Vagina (tissue), 2 donors: ENCODE results near the gene AKAP11. TPM values are rescaled to one million over a fixed set of nuclear protein-coding genes. Genes with fewer than 3 reads are reported as not detected.
"Not testable (repeated sequence)": the region's sequence is repeated elsewhere in the genome, so short reads cannot be mapped to it uniquely, and the experiment has no call there.

Source experiments
- DNase-seq, 2 donors: peaks; one replicate each; pipeline ENCODE4 v3.0.0-alpha.2; 2017; ENCODE audit errors: extremely low spot score in 2 of 2
- H3K27ac ChIP-seq: fragments of 200-600 bp; sonication (generic); one replicate; pipeline ENCODE4 v1.5.1; 2019
- H3K27me3 ChIP-seq: fragments of 200-600 bp; sonication (generic); one replicate; pipeline ENCODE4 v1.5.1; 2019
- H3K36me3 ChIP-seq, 2 donors: fragments of 200-600 bp; sonication (generic); one replicate each; pipeline ENCODE4 v1.5.1; 2017 to 2019
- H3K4me1 ChIP-seq: fragments of 200-600 bp; sonication (generic); one replicate; pipeline ENCODE4 v1.5.1; 2019
- H3K4me3 ChIP-seq, 2 donors: fragments of 200-600 bp; sonication (generic); 1 replicate in 1 of 2; 2 replicates in 1 of 2; pipeline ENCODE4 v1.5.1; 2016 to 2019
- H3K9me3 ChIP-seq: fragments of 200-600 bp; sonication (generic); one replicate; pipeline ENCODE4 v1.5.1; 2019
- CTCF ChIP-seq, 3 experiments: fragments of 450-650 bp in 2 of 3; fragments of 200-600 bp in 1 of 3; sonication (generic) in 1 of 3; IDR thresholded peaks; one replicate each; pipeline ENCODE4 v1.5.1; 2017 to 2019; ENCODE audit warnings: antibody characterized with exemption in 3 of 3, mild to moderate bottlenecking in 2 of 3, moderate library complexity in 2 of 3
- POLR2A ChIP-seq, 2 donors: fragments of 450-650 bp; IDR thresholded peaks; one replicate each; pipeline ENCODE4 v1.6.1; 2017; ENCODE audit warnings: antibody characterized with exemption in 2 of 2, mild to moderate bottlenecking in 2 of 2, moderate library complexity in 2 of 2
- POLR2AphosphoS5 ChIP-seq, 2 donors: sonication (generic); formaldehyde crosslinking; IDR thresholded peaks; one replicate each; pipeline ENCODE4 v1.9.0; 2017; ENCODE audit warnings: antibody characterized with exemption in 2 of 2, mild to moderate bottlenecking in 2 of 2, low read depth in 1 of 2; ENCODE audit not compliant: insufficient read depth in 1 of 2
- intact Hi-C: fragments of 100-400 bp; cut with DNase I; formaldehyde crosslinking; loops from one replicate; pipeline ENCODE4 v1.15.1; 2023
- total RNA-seq: library from RNA; depleted of rRNA; stranded (reverse); fragments of >200 nt; gene quantifications from one replicate; pipeline ENCODE4 v1.2.3, GENCODE V29; 2016

AKAP11 gene, protein sequence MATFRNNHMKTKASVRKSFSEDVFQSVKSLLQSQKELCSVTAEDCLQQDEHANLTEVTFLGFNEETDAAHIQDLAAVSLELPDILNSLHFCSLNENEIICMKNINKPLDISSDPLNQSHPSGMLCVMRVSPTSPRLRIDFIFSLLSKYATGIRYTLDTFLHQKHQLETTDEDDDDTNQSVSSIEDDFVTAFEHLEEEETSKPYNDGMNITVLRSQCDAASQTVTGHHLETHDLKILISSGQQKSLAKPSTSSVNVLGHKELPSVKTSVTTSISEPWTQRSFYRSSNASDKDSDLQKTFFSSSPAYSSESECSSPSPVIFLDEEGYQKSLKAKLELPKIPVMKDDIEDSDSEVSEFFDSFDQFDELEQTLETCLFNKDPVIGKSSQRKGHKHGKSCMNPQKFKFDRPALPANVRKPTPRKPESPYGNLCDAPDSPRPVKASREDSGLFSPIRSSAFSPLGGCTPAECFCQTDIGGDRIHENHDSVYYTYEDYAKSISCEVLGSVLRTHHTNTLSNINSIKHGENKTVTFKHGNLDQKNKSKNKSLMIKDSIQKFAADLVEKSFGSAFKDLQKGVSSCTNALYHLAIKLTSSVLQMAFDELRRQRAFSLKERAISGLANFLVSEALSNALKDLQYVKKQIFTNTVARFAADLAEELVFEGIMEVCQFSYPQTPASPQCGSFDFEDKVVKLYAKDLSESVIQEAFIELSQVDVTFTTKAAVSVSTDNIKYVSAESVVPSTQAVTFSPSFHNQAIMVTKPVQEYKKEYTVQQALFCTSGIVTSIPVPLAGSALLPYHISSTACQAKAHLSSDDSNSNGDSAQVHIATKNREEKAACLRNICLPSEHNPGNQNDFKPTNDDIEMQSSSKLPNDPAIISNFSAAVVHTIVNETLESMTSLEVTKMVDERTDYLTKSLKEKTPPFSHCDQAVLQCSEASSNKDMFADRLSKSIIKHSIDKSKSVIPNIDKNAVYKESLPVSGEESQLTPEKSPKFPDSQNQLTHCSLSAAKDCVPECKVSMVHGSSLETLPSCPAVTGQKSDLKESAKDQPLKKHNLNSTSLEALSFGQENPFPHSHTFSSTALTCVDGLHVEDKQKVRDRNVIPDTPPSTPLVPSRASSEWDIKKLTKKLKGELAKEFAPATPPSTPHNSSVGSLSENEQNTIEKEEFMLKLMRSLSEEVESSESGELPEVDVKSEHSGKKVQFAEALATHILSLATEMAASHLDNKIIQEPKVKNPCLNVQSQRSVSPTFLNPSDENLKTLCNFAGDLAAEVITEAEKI (N-terminal part only)
- 25.0 TPM for total RNA-seq

DNA sequence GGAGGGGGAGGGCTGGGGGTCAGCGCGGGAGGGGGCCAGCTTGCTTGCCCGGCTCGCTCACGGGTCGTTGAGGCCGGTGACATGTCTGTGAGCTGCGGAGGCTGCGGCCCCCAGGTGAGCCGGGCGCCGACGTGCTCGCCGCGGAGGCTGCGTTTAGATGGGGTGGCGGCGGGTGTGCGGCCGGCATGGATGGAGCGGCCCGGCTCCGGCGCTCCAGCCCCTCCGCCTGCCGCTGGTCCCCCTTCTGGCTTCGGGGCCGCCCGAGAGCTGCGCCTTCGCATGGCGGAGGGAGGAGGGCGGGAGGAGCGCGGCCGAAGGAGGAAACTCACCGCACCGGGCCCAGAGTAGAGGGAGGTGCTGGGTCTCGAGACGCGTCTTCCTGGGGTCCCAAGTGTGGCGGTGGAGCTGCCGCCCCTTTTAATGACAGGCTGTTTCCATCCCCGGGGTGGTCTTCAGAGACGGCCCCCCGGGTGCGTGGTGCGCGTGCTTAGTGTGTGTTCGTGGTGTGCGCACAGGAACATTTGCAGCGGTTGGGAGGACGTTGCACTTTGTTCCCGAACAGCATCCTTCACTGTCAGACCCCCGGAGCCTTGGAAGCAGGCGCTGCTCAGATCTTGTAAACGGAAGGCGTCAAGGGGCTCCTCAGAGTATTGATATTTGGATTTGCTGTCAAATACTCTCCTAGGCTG is at the start of gene AKAP11:
Gene AKAP11 (plus strand): TSS at position 38 of the 689 bp plus-strand sequence. CDS start 14,197 bp downstream, outside the sequence.
- TF ChIP-seq POLR2A (IDR thresholded peaks at IDR 0.05) (peak in 1 of 2 donors; percentile 29), POLR2AphosphoS5 (IDR thresholded peaks at IDR 0.05; ENCODE audit: insufficient read depth in 1 of 2, low read depth in 1 of 2) (no peak)
- H3K27me3 ChIP-seq: no peaks in the 10 kb centered on the region

GRCh38 chr13:42223681-42224080 is 48.3 kb upstream of the AKAP11 start:
- Histone ChIP-seq H3K4me1 (no peaks in the 10 kb centered on the region), H3K27me3 (no peaks in the 10 kb centered on the region), H3K27ac (no peak overlapping the region), H3K9me3 (no peaks in the 10 kb centered on the region), H3K4me3 (no peak overlapping the region), H3K36me3 (peaks cover 0 to 17% of the 10 kb centered on the region in 2 donors)
- DNase-seq: no peak
- TF ChIP-seq POLR2AphosphoS5 (IDR thresholded peaks at IDR 0.05; ENCODE audit: insufficient read depth in 1 of 2, low read depth in 1 of 2): no peak
- no peak for TF ChIP-seq CTCF (IDR thresholded peaks at IDR 0.05)
- no peak for TF ChIP-seq POLR2A (IDR thresholded peaks at IDR 0.05)
- intact Hi-C loops: no loop called here

More for the DNA sequence above, at the start of gene AKAP11:
- Histone ChIP-seq H3K36me3 (no peaks in the 10 kb centered on the region), H3K4me3 (peak within 1 kb of the TSS; percentile 94), H3K9me3 (no peaks in the 10 kb centered on the region), H3K27ac (peak within 1 kb of the TSS; percentile 94), H3K4me1 (peaks cover 22% of the 10 kb centered on the region)
- intact Hi-C loops: no loop called here
- DNase-seq: no peak

DNA sequence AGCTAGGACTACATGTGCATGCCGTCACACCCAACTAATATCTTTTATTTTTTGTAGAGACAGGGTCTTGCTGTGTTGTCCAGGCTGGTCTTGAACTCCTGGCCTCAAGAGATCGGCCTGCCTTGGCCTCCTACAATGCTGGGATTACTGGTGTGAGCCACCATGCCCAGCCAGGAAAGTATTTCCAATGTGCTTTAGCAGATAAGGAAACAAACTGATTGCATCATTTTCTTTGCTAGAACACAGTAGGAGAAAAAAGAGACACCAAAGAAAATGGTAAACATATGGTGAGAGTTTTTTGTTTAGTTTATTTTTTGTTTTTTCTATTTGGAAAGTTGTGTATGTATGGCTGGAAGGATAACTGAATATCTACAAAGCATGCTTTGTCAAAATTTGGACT is 46.9 kb upstream of the AKAP11 start:
- TF ChIP-seq POLR2A (IDR thresholded peaks at IDR 0.05): no peak
- TF ChIP-seq CTCF (IDR thresholded peaks at IDR 0.05): no peak
- TF ChIP-seq POLR2AphosphoS5 (IDR thresholded peaks at IDR 0.05; ENCODE audit: insufficient read depth in 1 of 2, low read depth in 1 of 2): no peak
- Histone ChIP-seq H3K27ac (no peak overlapping the region), H3K4me1 (no peaks in the 10 kb centered on the region), H3K9me3 (no peaks in the 10 kb centered on the region), H3K27me3 (no peaks in the 10 kb centered on the region), H3K4me3 (no peak overlapping the region), H3K36me3 (peaks cover 0 to 15% of the 10 kb centered on the region in 2 donors)
- DNase-seq: no peak
- intact Hi-C loops: no loop called here

DNA sequence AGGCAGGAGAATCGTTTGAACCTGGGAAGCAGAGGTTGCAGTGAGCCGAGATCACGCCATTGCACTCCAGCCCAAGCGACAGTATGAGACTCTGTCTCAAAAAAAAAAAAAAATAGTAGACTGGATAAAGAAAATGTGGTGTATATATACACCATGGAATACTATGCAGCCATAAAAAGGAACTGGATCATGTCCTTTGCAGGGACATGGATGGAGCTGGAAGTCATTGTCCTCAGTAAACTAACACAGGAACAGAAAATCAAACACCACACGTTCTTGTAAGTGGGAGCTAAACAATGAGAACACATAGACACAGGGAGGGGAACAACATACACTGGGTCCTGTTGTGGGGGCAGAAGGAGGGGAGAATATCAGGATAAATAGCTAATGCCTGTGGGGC is 45.2 kb upstream of the AKAP11 start:
- H3K27ac ChIP-seq, H3K36me3 ChIP-seq, DNase-seq, H3K4me1 ChIP-seq, H3K27me3 ChIP-seq, H3K9me3 ChIP-seq, intact Hi-C loops, H3K4me3 ChIP-seq: not testable (repeated sequence)

GRCh38 chr13:42228527-42228926 is 43.4 kb upstream of the AKAP11 start:
- no peak for DNase-seq
- peaks cover 0 to 4% of the 10 kb centered on the region in 2 donors for H3K36me3 ChIP-seq
- no peaks in the 10 kb centered on the region for H3K4me1 ChIP-seq
- intact Hi-C loops: no loop called here
- no peaks in the 10 kb centered on the region for H3K27me3 ChIP-seq
- TF ChIP-seq CTCF (IDR thresholded peaks at IDR 0.05) (no peak), POLR2AphosphoS5 (IDR thresholded peaks at IDR 0.05; ENCODE audit: insufficient read depth in 1 of 2, low read depth in 1 of 2) (no peak), POLR2A (IDR thresholded peaks at IDR 0.05) (no peak)
- H3K27ac ChIP-seq: no peak overlapping the region
- no peak overlapping the region for H3K4me3 ChIP-seq
- H3K9me3 ChIP-seq: no peaks in the 10 kb centered on the region
